ENCODE measurements around the gene SEPTIN2. TPM values are rescaled to one million over a fixed set of nuclear protein-coding genes. Genes with fewer than 3 reads are reported as not detected.
"Not testable (repeated sequence)": the region's sequence is repeated elsewhere in the genome, so short reads cannot be mapped to it uniquely, and the experiment has no call there.

The SEPTIN2 gene
- total and polyA plus RNA-seq, 2 donors from 2014 or later = 187 to 435 TPM

- H3K4me1 ChIP-seq (ENCODE audit: control insufficient read depth in 2 of 3, insufficient read depth in 2 of 3, low read depth in 1 of 3, low read length in 3 of 3) = peaks cover 7 to 18% (median 16%) of the 10 kb centered on the region in 3 donors
- H3K27ac ChIP-seq (ENCODE audit: low read depth in 2 of 2, low read length in 2 of 2) = peak within 1 kb of the TSS; percentile 99 to 100
- no peaks in the 10 kb centered on the region for H3K36me3 ChIP-seq (ENCODE audit: control insufficient read depth in 2 of 3, insufficient read depth in 3 of 3, low read length in 3 of 3)
- FAIRE-seq (no peak), DNase-seq (peak; percentile 100)
- H3K27me3 ChIP-seq (ENCODE audit: control insufficient read depth, insufficient read depth, low read length) = no peaks in the 10 kb centered on the region
- no peaks in the 10 kb centered on the region for H3K9me3 ChIP-seq (ENCODE audit: control insufficient read depth in 2 of 3, insufficient read depth in 1 of 3, low read length in 3 of 3)
- H3K4me3 ChIP-seq (ENCODE audit: low read length in 3 of 3) = peak within 1 kb of the TSS; percentile 82 to 96 (median 94)
- TF ChIP-seq CTCF (IDR thresholded peaks at IDR 0.05; ENCODE audit: borderline replicate concordance, extremely low read depth, insufficient read depth) = peak; percentile 29
- H3K9ac ChIP-seq (ENCODE audit: low read length in 3 of 3) = peak within 1 kb of the TSS; percentile 89 to 98 (median 93)
- intact Hi-C loops (cut with DNase I) = no loop called here
These were observed 439 bp upstream of the SEPTIN2 start, which contains the start of gene HDLBP for GRCh38 chr2:241315093-241315878. Gene HDLBP (minus strand): TSS chr2:241315672. CDS start chr2:241266869, 48,803 bp downstream.

- Histone ChIP-seq H3K36me3 (ENCODE audit: control insufficient read depth in 2 of 3, insufficient read depth in 3 of 3, low read length in 3 of 3) (no peaks in the 10 kb centered on the region), H3K4me1 (ENCODE audit: control insufficient read depth in 2 of 3, insufficient read depth in 2 of 3, low read depth in 1 of 3, low read length in 3 of 3) (peaks cover 7 to 25% (median 23%) of the 10 kb centered on the region in 3 donors), H3K9me3 (ENCODE audit: control insufficient read depth in 2 of 3, insufficient read depth in 1 of 3, low read length in 3 of 3) (no peaks in the 10 kb centered on the region), H3K27me3 (ENCODE audit: control insufficient read depth, insufficient read depth, low read length) (no peaks in the 10 kb centered on the region), H3K27ac (ENCODE audit: low read depth in 2 of 2, low read length in 2 of 2) (peak overlapping the region; percentile 95), H3K9ac (ENCODE audit: low read length in 3 of 3) (peak overlapping the region; percentile 89 to 98 (median 93)), H3K4me3 (ENCODE audit: low read length in 3 of 3) (peak overlapping the region; percentile 82 to 95 (median 94))
- TF ChIP-seq CTCF (IDR thresholded peaks at IDR 0.05; ENCODE audit: borderline replicate concordance, extremely low read depth, insufficient read depth) = no peak
- intact Hi-C loops (cut with DNase I) = no loop called here
- peak in 1 of 5 donors; percentile 9 for DNase-seq
- no peak for FAIRE-seq
These were observed 1.1 kb downstream of the SEPTIN2 start for GRCh38 chr2:241316825-241317224.

GRCh38 chr2:241317391-241317790 is 1.7 kb downstream of the SEPTIN2 start:
- H3K4me3 ChIP-seq (ENCODE audit: low read length in 3 of 3) = peak overlapping the region; percentile 82 to 95 (median 94)
- FAIRE-seq = no peak
- H3K4me1 ChIP-seq (ENCODE audit: control insufficient read depth in 2 of 3, insufficient read depth in 2 of 3, low read depth in 1 of 3, low read length in 3 of 3) = peaks cover 7 to 26% (median 26%) of the 10 kb centered on the region in 3 donors
- H3K9ac ChIP-seq (ENCODE audit: low read length in 3 of 3) = peak overlapping the region; percentile 89 to 98 (median 93)
- DNase-seq = peak in 1 of 5 donors; percentile 15
- H3K9me3 ChIP-seq (ENCODE audit: control insufficient read depth in 2 of 3, insufficient read depth in 1 of 3, low read length in 3 of 3) = no peaks in the 10 kb centered on the region
- no peaks in the 10 kb centered on the region for H3K36me3 ChIP-seq (ENCODE audit: control insufficient read depth in 2 of 3, insufficient read depth in 3 of 3, low read length in 3 of 3)
- peak overlapping the region in 1 of 2 donors; percentile 28 for H3K27ac ChIP-seq (ENCODE audit: low read depth in 2 of 2, low read length in 2 of 2)
- intact Hi-C loops (cut with DNase I) = no loop called here
- TF ChIP-seq CTCF (IDR thresholded peaks at IDR 0.05; ENCODE audit: borderline replicate concordance, extremely low read depth, insufficient read depth) = no peak
- H3K27me3 ChIP-seq (ENCODE audit: control insufficient read depth, insufficient read depth, low read length) = no peaks in the 10 kb centered on the region

- peak overlapping the region in 1 of 3 donors; percentile 12 for H3K4me3 ChIP-seq (ENCODE audit: low read length in 3 of 3)
- DNase-seq = not testable (repeated sequence)
These were observed 3.1 kb downstream of the SEPTIN2 start for GRCh38 chr2:241318830-241319229.

More at GRCh38 chr2:241318830-241319229, 3.1 kb downstream of the SEPTIN2 start:
- H3K9me3 ChIP-seq (ENCODE audit: control insufficient read depth in 2 of 3, insufficient read depth in 1 of 3, low read length in 3 of 3); H3K27me3 ChIP-seq (ENCODE audit: control insufficient read depth, insufficient read depth, low read length); FAIRE-seq; H3K27ac ChIP-seq (ENCODE audit: low read depth in 2 of 2, low read length in 2 of 2); H3K36me3 ChIP-seq (ENCODE audit: control insufficient read depth in 2 of 3, insufficient read depth in 3 of 3, low read length in 3 of 3); H3K9ac ChIP-seq (ENCODE audit: low read length in 3 of 3); intact Hi-C loops (cut with DNase I): not testable (repeated sequence)
- H3K4me1 ChIP-seq (ENCODE audit: control insufficient read depth in 2 of 3, insufficient read depth in 2 of 3, low read depth in 1 of 3, low read length in 3 of 3) = peaks cover 7 to 26% (median 20%) of the 10 kb centered on the region in 3 donors
